Iris pigment epithelial cell (primary cell): ENCODE results near the gene EPHB1.

Source experiments
- DNase-seq: peaks from one replicate; pipeline ENCODE4 v3.0.0-alpha.2; 2011; ENCODE audit warnings: low read depth

Gene EPHB1

GRCh38 chr3:134794950-134795745 lies at the start of gene EPHB1:
TSS of gene EPHB1 (plus strand) at chr3:134795260.
- peak; percentile 90 for DNase-seq

GRCh38 chr3:134748698-134749097 lies 46.4 kb upstream of the EPHB1 start:
- no peak for DNase-seq

GRCh38 chr3:134749174-134749573 lies 45.9 kb upstream of the EPHB1 start:
- DNase-seq, result no peak

GRCh38 chr3:134749802-134750553 lies 45.1 kb upstream of the EPHB1 start:
- no peak for DNase-seq

DNA sequence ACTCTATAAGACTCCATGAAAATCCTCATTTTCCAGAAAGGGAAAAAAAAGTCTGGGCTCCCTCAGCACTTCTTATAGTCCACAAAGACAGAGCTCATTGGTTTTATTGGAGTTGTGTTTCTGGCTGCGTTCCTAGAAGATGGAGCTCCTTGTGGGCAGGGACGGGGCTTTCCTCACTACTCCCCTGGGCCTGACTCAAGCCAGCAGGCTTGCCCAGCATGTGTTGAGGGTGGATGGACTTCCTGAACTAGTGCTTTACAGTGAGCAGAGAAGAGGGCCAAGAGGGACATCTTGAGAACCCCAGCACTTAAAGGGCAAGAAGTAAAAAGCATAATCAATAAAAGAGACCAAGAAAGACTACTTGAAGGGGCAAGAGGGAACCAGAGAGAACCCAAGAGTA lies 43.2 kb upstream of the EPHB1 start:
- no peak for DNase-seq

DNA sequence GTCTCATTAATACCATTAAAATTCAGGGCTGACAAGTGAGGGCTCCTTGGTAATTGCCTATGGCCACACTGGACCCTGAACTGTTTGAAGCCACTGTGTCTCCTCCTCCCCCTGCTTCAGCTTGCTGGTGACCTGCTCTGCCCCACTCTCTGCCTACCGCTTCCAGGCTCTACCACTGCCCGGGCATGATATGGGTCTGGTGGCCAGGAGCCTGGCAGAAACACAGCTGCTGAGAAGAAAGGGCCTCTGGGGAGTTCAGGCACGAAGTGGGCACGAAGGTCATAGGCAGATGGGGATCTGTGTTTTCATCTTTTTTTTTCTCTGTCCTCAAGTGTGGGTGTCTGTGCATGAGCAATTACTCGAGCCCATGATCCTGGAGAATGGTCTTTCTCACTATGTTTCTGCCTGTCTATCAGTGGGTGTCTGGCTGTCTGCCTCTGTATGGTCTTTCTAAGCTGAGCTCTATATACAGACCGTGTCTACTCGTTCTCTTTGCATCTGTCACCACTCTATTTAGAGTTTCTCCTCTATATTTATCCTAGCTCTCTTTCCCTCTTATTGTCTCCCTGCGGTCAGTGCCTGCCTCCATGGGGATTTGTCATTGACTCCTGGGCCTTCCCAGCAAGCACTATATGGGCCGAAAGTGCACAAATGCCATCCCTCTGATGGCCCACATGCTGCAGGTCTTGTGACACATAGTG lies 42.1 kb upstream of the EPHB1 start:
- no peak for DNase-seq

DNA sequence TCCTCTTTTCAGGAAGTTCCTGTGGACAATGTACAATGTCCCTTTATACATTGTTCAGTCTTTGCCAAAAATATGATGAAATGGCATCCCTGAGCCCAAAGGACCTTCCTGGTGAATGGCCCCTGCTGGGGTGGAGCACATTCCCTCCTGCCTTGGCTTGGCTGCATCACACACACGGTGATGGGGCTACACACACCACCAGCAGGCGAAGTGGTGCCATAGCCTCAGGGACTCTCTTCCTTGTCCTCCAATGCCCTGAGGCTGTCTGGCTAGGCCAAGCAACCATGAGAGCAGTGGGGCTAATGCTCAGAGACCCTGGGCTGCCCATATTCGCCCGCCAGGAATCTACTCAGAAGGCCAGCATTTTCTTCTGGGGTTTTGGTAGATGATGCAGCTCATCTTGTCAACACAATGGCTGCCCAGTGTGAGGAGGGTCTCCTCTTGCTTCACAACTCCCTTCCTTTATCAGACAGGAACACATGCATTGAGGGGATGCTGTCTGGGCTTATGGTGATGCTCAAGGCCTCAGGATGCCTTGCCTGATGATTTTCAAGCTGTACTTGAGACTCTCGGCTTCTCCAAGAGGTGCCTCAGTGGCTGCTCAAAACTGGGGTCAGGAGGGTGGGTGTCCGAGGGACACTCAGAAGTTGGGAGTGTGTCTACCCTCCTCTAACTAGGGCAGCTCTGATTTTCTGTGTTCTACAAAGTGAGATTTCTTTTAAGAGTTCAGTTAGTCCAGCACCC lies 40.9 kb upstream of the EPHB1 start:
- DNase-seq, result no peak

DNA sequence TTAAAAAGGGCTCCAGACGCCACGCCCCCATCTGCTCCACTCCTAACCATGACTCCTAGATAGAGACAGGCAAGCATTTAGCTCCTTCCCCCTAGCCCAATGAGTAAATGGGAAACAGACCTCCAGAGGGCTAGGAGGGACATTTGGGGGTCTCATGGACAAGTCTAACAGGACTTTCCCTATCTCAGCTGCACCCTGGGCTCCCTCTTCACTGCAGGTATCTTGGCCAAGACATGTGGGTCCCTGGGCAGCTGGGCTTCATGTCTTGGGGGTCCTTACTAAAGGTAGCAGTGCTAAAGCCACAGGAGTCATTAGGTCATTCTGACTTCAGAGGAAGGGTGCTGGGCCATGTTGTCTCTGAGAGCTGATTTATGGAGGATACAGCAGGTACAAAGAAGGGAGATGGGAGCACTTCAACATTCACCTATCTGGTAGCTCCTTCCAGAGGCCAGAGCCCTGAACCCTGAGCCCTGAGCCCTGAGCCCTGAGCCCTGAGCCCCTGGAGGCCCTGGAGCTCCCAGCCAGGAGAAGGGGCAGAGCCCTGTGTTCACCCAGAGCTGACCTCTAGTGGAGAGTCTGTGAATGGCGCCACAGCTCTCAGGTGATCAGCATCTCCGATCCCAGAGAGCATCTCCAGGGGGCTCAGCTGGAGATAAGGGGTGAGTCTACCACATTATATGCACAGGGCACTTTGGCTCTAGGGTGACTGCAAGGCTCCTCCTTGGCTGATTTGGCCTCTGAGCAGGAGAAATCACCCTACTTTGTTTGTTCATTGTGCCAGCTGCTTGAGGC lies 40.1 kb upstream of the EPHB1 start:
- peak; percentile 31 for DNase-seq

DNA sequence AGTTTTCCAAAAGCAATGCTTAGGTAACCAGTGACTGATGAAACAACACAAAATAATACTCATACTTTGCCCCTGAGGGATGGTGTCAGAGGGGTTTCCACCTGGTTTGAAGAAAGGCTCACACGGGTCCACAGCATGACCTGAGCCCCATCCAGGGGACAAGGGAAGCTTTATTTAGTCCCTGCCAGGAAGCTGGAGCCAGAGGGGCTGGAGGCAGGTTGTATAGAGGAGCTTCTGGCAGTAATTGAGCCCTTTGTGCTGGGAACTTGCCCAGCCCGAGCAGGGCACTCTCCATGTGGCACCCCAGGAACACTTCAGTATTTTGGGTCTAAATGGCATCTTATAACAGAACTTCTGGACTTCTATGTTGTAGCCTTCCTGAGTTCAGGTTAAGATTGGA lies 39.2 kb upstream of the EPHB1 start:
- no peak for DNase-seq

- no peak for DNase-seq
Observed at GRCh38 chr3:134757549-134758069, 37.5 kb upstream of the EPHB1 start.

- no peak for DNase-seq
Observed at GRCh38 chr3:134761213-134761612, 33.8 kb upstream of the EPHB1 start.

- DNase-seq, result no peak
Observed at GRCh38 chr3:134762016-134762415, 33.0 kb upstream of the EPHB1 start.

GRCh38 chr3:134765468-134765867 lies 29.6 kb upstream of the EPHB1 start:
- no peak for DNase-seq

DNA sequence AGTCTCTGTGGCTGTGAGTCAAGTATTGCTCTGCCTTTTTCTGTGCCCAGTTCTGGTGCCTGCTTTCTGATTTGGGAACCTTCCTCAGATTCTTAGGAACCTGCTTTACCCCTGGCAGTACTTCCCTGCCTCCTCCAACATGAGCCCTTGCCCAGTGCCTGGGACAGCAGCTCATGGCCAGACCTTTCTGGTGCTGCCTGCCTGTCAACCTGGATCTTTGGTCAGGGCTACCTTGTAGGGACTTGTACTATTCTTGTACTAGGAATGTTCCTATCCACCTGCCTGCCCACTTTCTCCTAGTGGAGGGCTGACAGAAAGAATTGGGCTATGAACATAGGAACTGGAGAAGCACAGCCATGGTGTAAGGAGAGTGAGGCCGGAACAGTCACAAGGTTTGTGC lies 28.8 kb upstream of the EPHB1 start:
- no peak for DNase-seq

- no peak for DNase-seq
Observed at GRCh38 chr3:134768116-134768515, 26.9 kb upstream of the EPHB1 start.

- no peak for DNase-seq
Observed at GRCh38 chr3:134768837-134769236, 26.2 kb upstream of the EPHB1 start.

GRCh38 chr3:134769287-134769868 lies 25.7 kb upstream of the EPHB1 start:
- DNase-seq, result no peak

DNA sequence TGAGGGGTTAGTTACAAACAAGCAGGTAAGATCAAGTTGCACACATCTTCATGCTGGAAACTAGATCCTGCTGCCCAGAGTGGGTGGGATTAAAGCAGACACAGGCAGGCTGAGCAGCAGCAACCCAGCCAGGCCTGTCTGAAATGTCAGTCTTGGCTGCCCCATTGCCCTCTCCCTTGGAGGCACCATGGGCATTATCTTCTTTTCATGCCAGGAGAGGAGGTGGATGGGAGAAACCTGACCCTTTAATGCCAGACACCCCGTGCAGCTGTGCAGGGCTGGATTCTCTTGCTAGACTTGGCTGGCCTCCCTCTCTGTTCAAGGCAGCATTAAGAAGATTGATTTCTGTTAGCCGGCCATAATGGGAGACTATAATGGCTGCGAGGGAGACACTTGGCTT lies 23.0 kb upstream of the EPHB1 start:
- DNase-seq, result no peak

DNA sequence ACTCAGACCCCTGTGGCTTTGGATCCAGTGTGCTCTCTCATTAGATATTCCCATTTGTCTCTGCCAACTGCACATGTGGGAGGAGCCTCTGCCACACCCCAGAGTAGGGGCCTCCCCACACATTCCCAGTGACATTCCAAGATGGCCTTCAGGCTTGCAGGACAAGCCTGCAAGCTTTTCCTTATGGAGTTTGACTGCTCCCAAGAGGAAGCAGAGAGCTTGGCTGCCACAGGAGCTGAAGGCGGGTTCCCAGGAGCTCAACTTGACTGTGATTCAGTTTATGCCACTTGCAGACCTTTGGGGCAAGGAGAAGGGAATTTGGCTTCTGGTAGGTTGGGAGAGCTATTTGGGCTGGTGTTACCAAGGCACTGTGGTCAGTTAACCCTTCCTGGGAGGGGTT lies 22.5 kb upstream of the EPHB1 start:
- DNase-seq, result no peak

- DNase-seq, result no peak
Observed at GRCh38 chr3:134775831-134776230, 19.2 kb upstream of the EPHB1 start.

DNA sequence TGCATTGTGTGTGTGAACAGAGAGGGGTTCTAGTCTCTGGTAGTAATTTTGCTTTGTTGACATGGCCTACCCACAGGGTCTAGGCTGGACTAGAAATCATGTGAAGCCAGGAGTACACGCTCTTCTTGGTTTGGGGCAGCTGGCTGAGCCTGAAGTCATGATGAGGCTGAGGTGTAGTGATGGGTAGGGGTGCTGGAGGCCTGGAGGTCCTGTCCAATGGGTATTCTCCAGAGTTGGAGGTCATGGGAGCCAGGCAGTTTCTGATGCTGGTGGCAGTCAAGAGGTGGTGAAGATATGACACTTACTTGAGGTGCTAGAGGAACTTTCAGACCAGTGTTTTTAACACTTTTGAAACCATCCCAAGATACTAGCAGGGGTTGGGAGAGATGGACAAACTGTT lies 18.5 kb upstream of the EPHB1 start:
- DNase-seq, result no peak
